Measurements from ENCODE around the gene FAM240B. TPM values are rescaled to one million over a fixed set of nuclear protein-coding genes. Genes with fewer than 3 reads are reported as not detected.
A peak's percentile ranks its signal among the peaks of the same experiment; 100 is the strongest.

The FAM240B gene
- total and polyA plus RNA-seq, 2 experiments from 2014 or later: not detected

- Histone ChIP-seq H3K27ac (ENCODE audit: low read depth) (no peak overlapping the region), H2AFZ (peak overlapping the region; percentile 78), H3K36me3 (ENCODE audit: insufficient read depth) (no peaks in the 10 kb centered on the region), H3K27me3 (ENCODE audit: insufficient read depth) (no peaks in the 10 kb centered on the region), H3K4me2 (no peak overlapping the region), H3K79me2 (replicated peaks; ENCODE audit: insufficient read depth) (no peaks in the 10 kb centered on the region), H3K9me2 (ENCODE audit: insufficient read depth) (0 out of 2 replicates have a peak, but pooled peaks cover 4% of the 10 kb centered on the region), H3K4me3 (no peak overlapping the region), H3K4me1 (ENCODE audit: insufficient read depth) (no peaks in the 10 kb centered on the region), H4K20me1 (replicated peaks; ENCODE audit: insufficient read depth) (no peaks in the 10 kb centered on the region), H3F3A (replicated peaks; ENCODE audit: low read depth) (no peaks in the 10 kb centered on the region)
- Mint-ChIP-seq H3K4me3 (no peak overlapping the region), H3K4me1 (no peaks in the 10 kb centered on the region), H3K27ac (no peak overlapping the region), H3K36me3 (ENCODE audit: low read depth) (peaks cover 7% of the 10 kb centered on the region; the same call in 2 of the 3 replicates), H3K9me3 (peaks cover 8% of the 10 kb centered on the region; the same call in 2 of the 3 replicates), H3K27me3 (ENCODE audit: insufficient read depth, low read depth, poor library complexity) (peaks cover 2% of the 10 kb centered on the region)
- ATAC-seq (no peak), DNase-seq (ENCODE audit: low spot score) (no peak)
- TF ChIP-seq STAT1 (IDR thresholded peaks at IDR 0.05; ENCODE audit: unreplicated experiment) (no peak), EZH2 (IDR thresholded peaks at IDR 0.05; ENCODE audit: low read depth, unreplicated experiment) (no peak), ETS1 (IDR thresholded peaks at IDR 0.05) (no peak), CTCF (conservative IDR thresholded peaks at IDR 0.05; ENCODE audit: low read depth in 2 of 2) (no peak), ZNF114 (CRISPR knock-in tag; IDR thresholded peaks at IDR 0.05) (no peak), ZNF331 (CRISPR knock-in tag; IDR thresholded peaks at IDR 0.05; ENCODE audit: low read depth) (no peak)
These were observed 13.6 kb upstream of the FAM240B start for GRCh38 chr9:38733503-38733902.

GRCh38 chr9:38732885-38733284 lies 13.0 kb upstream of the FAM240B start:
- H3F3A ChIP-seq (replicated peaks; ENCODE audit: low read depth): 0 out of 2 replicates have a peak, but pooled peaks cover under 1% of the 10 kb centered on the region
- H3K36me3 ChIP-seq (ENCODE audit: insufficient read depth): no peaks in the 10 kb centered on the region
- no peaks in the 10 kb centered on the region for H3K79me2 ChIP-seq (replicated peaks; ENCODE audit: insufficient read depth)
- no peak for DNase-seq (ENCODE audit: low spot score)
- no peaks in the 10 kb centered on the region for H3K27me3 ChIP-seq (ENCODE audit: insufficient read depth)
- Mint-ChIP-seq H3K27me3 (ENCODE audit: insufficient read depth, low read depth, poor library complexity) (peaks cover 2% of the 10 kb centered on the region), H3K4me1 (peaks cover 1% of the 10 kb centered on the region), H3K9me3 (peaks cover 8% of the 10 kb centered on the region), H3K36me3 (ENCODE audit: low read depth) (peaks cover 8% of the 10 kb centered on the region; the same call in 2 of the 3 replicates), H3K4me3 (no peak overlapping the region), H3K27ac (no peak overlapping the region)
- no peak overlapping the region for H3K27ac ChIP-seq (ENCODE audit: low read depth)
- no peaks in the 10 kb centered on the region for H4K20me1 ChIP-seq (replicated peaks; ENCODE audit: insufficient read depth)
- peak overlapping the region; percentile 78; the same call in 1 of the 2 replicates for H2AFZ ChIP-seq
- peaks cover 1% of the 10 kb centered on the region; the same call in 1 of the 2 replicates for H3K4me1 ChIP-seq (ENCODE audit: insufficient read depth)
- no peak overlapping the region for H3K4me3 ChIP-seq
- no peak for ATAC-seq
- H3K9me2 ChIP-seq (ENCODE audit: insufficient read depth): 0 out of 2 replicates have a peak, but pooled peaks cover 4% of the 10 kb centered on the region
- no peak overlapping the region for H3K4me2 ChIP-seq
- TF ChIP-seq, protein P1, sequence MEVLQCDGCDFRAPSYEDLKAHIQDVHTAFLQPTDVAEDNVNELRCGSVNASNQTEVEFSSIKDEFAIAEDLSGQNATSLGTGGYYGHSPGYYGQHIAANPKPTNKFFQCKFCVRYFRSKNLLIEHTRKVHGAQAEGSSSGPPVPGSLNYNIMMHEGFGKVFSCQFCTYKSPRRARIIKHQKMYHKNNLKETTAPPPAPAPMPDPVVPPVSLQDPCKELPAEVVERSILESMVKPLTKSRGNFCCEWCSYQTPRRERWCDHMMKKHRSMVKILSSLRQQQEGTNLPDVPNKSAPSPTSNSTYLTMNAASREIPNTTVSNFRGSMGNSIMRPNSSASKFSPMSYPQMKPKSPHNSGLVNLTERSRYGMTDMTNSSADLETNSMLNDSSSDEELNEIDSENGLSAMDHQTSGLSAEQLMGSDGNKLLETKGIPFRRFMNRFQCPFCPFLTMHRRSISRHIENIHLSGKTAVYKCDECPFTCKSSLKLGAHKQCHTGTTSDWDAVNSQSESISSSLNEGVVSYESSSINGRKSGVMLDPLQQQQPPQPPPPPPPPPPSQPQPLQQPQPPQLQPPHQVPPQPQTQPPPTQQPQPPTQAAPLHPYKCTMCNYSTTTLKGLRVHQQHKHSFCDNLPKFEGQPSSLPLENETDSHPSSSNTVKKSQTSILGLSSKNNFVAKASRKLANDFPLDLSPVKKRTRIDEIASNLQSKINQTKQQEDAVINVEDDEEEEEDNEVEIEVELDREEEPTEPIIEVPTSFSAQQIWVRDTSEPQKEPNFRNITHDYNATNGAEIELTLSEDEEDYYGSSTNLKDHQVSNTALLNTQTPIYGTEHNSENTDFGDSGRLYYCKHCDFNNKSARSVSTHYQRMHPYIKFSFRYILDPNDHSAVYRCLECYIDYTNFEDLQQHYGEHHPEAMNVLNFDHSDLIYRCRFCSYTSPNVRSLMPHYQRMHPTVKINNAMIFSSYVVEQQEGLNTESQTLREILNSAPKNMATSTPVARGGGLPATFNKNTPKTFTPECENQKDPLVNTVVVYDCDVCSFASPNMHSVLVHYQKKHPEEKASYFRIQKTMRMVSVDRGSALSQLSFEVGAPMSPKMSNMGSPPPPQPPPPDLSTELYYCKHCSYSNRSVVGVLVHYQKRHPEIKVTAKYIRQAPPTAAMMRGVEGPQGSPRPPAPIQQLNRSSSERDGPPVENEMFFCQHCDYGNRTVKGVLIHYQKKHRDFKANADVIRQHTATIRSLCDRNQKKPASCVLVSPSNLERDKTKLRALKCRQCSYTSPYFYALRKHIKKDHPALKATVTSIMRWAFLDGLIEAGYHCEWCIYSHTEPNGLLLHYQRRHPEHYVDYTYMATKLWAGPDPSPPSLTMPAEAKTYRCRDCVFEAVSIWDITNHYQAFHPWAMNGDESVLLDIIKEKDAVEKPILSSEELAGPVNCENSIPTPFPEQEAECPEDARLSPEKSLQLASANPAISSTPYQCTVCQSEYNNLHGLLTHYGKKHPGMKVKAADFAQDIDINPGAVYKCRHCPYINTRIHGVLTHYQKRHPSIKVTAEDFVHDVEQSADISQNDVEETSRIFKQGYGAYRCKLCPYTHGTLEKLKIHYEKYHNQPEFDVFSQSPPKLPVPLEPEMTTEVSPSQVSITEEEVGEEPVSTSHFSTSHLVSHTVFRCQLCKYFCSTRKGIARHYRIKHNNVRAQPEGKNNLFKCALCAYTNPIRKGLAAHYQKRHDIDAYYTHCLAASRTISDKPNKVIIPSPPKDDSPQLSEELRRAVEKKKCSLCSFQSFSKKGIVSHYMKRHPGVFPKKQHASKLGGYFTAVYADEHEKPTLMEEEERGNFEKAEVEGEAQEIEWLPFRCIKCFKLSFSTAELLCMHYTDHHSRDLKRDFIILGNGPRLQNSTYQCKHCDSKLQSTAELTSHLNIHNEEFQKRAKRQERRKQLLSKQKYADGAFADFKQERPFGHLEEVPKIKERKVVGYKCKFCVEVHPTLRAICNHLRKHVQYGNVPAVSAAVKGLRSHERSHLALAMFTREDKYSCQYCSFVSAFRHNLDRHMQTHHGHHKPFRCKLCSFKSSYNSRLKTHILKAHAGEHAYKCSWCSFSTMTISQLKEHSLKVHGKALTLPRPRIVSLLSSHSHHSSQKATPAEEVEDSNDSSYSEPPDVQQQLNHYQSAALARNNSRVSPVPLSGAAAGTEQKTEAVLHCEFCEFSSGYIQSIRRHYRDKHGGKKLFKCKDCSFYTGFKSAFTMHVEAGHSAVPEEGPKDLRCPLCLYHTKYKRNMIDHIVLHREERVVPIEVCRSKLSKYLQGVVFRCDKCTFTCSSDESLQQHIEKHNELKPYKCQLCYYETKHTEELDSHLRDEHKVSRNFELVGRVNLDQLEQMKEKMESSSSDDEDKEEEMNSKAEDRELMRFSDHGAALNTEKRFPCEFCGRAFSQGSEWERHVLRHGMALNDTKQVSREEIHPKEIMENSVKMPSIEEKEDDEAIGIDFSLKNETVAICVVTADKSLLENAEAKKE (CRISPR knock-in tag; IDR thresholded peaks at IDR 0.05): no peak
- no peak for TF ChIP-seq EZH2phosphoT487 (IDR thresholded peaks at IDR 0.05; ENCODE audit: unreplicated experiment)
- TF ChIP-seq ZNF331 (CRISPR knock-in tag; IDR thresholded peaks at IDR 0.05; ENCODE audit: low read depth): no peak
- TF ChIP-seq, protein P2, sequence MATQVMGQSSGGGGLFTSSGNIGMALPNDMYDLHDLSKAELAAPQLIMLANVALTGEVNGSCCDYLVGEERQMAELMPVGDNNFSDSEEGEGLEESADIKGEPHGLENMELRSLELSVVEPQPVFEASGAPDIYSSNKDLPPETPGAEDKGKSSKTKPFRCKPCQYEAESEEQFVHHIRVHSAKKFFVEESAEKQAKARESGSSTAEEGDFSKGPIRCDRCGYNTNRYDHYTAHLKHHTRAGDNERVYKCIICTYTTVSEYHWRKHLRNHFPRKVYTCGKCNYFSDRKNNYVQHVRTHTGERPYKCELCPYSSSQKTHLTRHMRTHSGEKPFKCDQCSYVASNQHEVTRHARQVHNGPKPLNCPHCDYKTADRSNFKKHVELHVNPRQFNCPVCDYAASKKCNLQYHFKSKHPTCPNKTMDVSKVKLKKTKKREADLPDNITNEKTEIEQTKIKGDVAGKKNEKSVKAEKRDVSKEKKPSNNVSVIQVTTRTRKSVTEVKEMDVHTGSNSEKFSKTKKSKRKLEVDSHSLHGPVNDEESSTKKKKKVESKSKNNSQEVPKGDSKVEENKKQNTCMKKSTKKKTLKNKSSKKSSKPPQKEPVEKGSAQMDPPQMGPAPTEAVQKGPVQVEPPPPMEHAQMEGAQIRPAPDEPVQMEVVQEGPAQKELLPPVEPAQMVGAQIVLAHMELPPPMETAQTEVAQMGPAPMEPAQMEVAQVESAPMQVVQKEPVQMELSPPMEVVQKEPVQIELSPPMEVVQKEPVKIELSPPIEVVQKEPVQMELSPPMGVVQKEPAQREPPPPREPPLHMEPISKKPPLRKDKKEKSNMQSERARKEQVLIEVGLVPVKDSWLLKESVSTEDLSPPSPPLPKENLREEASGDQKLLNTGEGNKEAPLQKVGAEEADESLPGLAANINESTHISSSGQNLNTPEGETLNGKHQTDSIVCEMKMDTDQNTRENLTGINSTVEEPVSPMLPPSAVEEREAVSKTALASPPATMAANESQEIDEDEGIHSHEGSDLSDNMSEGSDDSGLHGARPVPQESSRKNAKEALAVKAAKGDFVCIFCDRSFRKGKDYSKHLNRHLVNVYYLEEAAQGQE (IDR thresholded peaks at IDR 0.05; ENCODE audit: unreplicated experiment): no peak

Measured in GM23338 (cell line).